ENCODE results near the gene STMP1.

The STMP1 gene

DNA sequence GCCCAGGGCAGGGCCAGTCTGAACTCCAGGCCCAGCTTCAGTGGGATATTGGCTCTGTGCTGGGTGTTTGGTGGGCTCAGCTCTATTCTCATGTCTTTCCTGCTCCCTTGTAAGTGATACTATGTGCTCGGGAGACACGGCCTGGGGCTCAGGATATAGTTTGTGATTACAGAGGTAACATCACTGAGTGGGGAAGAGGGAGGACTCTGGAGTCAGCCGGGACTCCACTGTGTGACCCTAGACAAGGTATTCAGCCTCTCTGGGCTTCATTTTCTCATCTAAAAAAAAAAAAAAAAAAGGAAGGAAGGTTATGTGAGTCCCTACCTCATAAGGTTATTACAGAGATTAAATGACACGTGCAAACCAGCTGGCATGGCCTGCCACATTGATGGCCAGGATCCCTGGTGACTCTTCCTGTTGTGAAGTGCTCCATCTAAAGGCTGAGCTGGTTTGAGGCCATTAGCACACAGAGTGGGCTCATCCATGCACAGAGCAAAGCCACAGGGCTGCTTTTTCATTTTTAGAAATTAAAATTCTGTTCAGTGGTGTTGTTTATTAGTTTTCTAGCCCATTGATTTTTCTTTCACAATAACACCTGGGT is 50.0 kb downstream of the STMP1 start:
- Histone ChIP-seq H3F3A (ENCODE audit: control insufficient read depth, insufficient read depth) (no peaks in the 10 kb centered on the region), H4K20me1 (ENCODE audit: control insufficient read depth, insufficient read depth, low read depth, low read length) (no peaks in the 10 kb centered on the region), H3K36me3 (ENCODE audit: control insufficient read depth, low read length) (no peaks in the 10 kb centered on the region), H3K4me2 (ENCODE audit: low read length) (no peak overlapping the region), H3K9me3 (ENCODE audit: control insufficient read depth, insufficient read depth, low read length) (no peaks in the 10 kb centered on the region), H3K4me3 (ENCODE audit: low read length) (no peak overlapping the region), H3K4me1 (ENCODE audit: control insufficient read depth, low read length) (no peaks in the 10 kb centered on the region), H3K27me3 (ENCODE audit: control insufficient read depth, low read length) (peaks cover 3% of the 10 kb centered on the region; the same call in 1 of the 2 replicates), H3K27ac (ENCODE audit: low read depth, low read length) (no peak overlapping the region), H3K9me2 (replicated peaks; ENCODE audit: control insufficient read depth, low read length) (no peaks in the 10 kb centered on the region), H3K79me2 (ENCODE audit: control insufficient read depth, low read length) (no peaks in the 10 kb centered on the region)
- TF ChIP-seq EZH2phosphoT487 (IDR thresholded peaks at IDR 0.05; ENCODE audit: borderline replicate concordance, low read length) = no peak
- TF ChIP-seq, protein P1, sequence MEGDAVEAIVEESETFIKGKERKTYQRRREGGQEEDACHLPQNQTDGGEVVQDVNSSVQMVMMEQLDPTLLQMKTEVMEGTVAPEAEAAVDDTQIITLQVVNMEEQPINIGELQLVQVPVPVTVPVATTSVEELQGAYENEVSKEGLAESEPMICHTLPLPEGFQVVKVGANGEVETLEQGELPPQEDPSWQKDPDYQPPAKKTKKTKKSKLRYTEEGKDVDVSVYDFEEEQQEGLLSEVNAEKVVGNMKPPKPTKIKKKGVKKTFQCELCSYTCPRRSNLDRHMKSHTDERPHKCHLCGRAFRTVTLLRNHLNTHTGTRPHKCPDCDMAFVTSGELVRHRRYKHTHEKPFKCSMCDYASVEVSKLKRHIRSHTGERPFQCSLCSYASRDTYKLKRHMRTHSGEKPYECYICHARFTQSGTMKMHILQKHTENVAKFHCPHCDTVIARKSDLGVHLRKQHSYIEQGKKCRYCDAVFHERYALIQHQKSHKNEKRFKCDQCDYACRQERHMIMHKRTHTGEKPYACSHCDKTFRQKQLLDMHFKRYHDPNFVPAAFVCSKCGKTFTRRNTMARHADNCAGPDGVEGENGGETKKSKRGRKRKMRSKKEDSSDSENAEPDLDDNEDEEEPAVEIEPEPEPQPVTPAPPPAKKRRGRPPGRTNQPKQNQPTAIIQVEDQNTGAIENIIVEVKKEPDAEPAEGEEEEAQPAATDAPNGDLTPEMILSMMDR (IDR thresholded peaks at IDR 0.05; ENCODE audit: low read depth, low read length, poor library complexity, severe bottlenecking) = no peak

DNA sequence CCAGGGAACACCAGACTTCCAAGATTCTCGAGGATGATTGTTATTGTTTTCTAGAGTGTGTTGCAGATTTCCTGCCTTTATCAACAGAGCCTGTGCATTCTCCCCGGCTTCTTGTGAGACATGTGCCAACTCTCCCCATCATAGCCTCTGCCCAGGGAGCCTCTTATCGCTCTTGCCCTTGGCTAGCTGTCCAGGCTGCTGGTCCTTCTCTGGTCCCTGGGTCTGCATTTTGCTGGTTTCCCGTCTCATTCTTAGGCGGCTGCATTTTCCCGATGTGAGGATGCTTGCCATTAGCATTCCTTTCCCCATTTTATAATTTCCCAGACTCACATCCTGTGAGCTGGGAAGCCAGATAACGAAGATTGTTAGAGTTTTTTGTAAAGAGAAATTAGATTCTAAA is 50.5 kb downstream of the STMP1 start:
- TF ChIP-seq, protein P1 (IDR thresholded peaks at IDR 0.05; ENCODE audit: low read depth, low read length, poor library complexity, severe bottlenecking) = no peak
- TF ChIP-seq EZH2phosphoT487 (IDR thresholded peaks at IDR 0.05; ENCODE audit: borderline replicate concordance, low read length) = no peak
- no peaks in the 10 kb centered on the region for H3K4me1 ChIP-seq (ENCODE audit: control insufficient read depth, low read length)
- H3K27me3 ChIP-seq (ENCODE audit: control insufficient read depth, low read length) = peaks cover 3% of the 10 kb centered on the region; the same call in 1 of the 2 replicates
- no peaks in the 10 kb centered on the region for H3K79me2 ChIP-seq (ENCODE audit: control insufficient read depth, low read length)
- H4K20me1 ChIP-seq (ENCODE audit: control insufficient read depth, insufficient read depth, low read depth, low read length) = no peaks in the 10 kb centered on the region
- H3K4me2 ChIP-seq (ENCODE audit: low read length) = no peak overlapping the region
- H3K27ac ChIP-seq (ENCODE audit: low read depth, low read length) = no peak overlapping the region
- H3K36me3 ChIP-seq (ENCODE audit: control insufficient read depth, low read length) = no peaks in the 10 kb centered on the region
- H3K9me2 ChIP-seq (replicated peaks; ENCODE audit: control insufficient read depth, low read length) = no peaks in the 10 kb centered on the region
- no peaks in the 10 kb centered on the region for H3K9me3 ChIP-seq (ENCODE audit: control insufficient read depth, insufficient read depth, low read length)
- no peak overlapping the region for H3K4me3 ChIP-seq (ENCODE audit: low read length)
- no peaks in the 10 kb centered on the region for H3F3A ChIP-seq (ENCODE audit: control insufficient read depth, insufficient read depth)

DNA sequence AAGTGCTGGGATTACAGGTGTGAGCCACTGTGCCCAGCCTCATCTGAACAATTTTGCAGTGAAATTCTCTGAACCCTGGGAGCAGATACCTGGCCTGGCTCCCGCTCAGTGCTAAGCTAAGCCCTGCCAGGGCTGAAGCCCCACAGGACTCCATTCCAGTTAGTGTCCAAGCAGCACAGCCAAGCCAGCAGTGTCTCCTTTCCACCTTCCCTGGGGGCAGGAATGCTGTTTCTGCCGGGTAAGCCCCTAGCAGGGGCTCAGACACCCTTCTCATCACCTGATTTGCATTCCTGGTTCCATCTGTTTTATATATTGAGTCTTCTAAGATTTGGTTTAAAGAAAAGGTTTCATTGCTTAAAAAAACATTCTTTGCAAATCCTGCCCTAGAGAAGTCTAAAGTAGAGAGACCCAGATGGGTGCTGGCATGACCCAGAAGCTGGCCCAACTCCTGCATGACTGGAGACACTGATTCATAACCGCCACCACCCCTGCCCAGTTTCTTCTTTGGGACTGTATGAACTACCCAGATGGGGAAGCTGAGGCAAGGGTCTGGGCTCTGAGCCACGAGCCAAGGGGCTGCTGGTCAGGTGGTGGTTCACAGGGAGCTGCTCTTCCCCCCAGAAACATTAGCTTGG is 51.6 kb downstream of the STMP1 start:
- H3K4me2 ChIP-seq (ENCODE audit: low read length) = no peak overlapping the region
- H3K4me1 ChIP-seq (ENCODE audit: control insufficient read depth, low read length) = no peaks in the 10 kb centered on the region
- no peak overlapping the region for H3K27ac ChIP-seq (ENCODE audit: low read depth, low read length)
- H4K20me1 ChIP-seq (ENCODE audit: control insufficient read depth, insufficient read depth, low read depth, low read length) = no peaks in the 10 kb centered on the region
- no peak overlapping the region for H3K4me3 ChIP-seq (ENCODE audit: low read length)
- no peaks in the 10 kb centered on the region for H3F3A ChIP-seq (ENCODE audit: control insufficient read depth, insufficient read depth)
- H3K27me3 ChIP-seq (ENCODE audit: control insufficient read depth, low read length) = peaks cover 3% of the 10 kb centered on the region; the same call in 1 of the 2 replicates
- H3K9me3 ChIP-seq (ENCODE audit: control insufficient read depth, insufficient read depth, low read length) = no peaks in the 10 kb centered on the region
- H3K9me2 ChIP-seq (replicated peaks; ENCODE audit: control insufficient read depth, low read length) = no peaks in the 10 kb centered on the region
- H3K79me2 ChIP-seq (ENCODE audit: control insufficient read depth, low read length) = no peaks in the 10 kb centered on the region
- TF ChIP-seq, protein P1 (IDR thresholded peaks at IDR 0.05; ENCODE audit: low read depth, low read length, poor library complexity, severe bottlenecking) = no peak
- no peak for TF ChIP-seq EZH2phosphoT487 (IDR thresholded peaks at IDR 0.05; ENCODE audit: borderline replicate concordance, low read length)
- H3K36me3 ChIP-seq (ENCODE audit: control insufficient read depth, low read length) = no peaks in the 10 kb centered on the region

Measured in DOHH2 (cell line).